Bronchial epithelial cell (primary cell): ENCODE results near the gene CYTH4. TPM values are rescaled to one million over a fixed set of nuclear protein-coding genes. Genes with fewer than 3 reads are reported as not detected.
A peak's percentile ranks its signal among the peaks of the same experiment; 100 is the strongest.

ENCODE experiments used
- DNase-seq: peaks from one replicate; pipeline ENCODE4 v3.0.0-alpha.2; 2010; ENCODE audit warnings: low read depth
- FAIRE-seq: peaks from 2 replicates; lab custom pipeline; 2011; peaks lifted over from hg19 to GRCh38; lab: Jason Lieb, UNC
- H3K27me3 ChIP-seq: 2 replicates; pipeline ENCODE4 v1.5.1; 2011; ENCODE audit warnings: low read length; ENCODE audit not compliant: control insufficient read depth, insufficient read depth
- H3K36me3 ChIP-seq: 2 replicates; pipeline ENCODE4 v1.5.1; 2011; ENCODE audit warnings: low read length; ENCODE audit not compliant: control insufficient read depth, insufficient read depth
- H3K4me3 ChIP-seq: 2 replicates; pipeline ENCODE4 v1.5.1; 2011; ENCODE audit warnings: mild to moderate bottlenecking, low read depth, low read length, control low read depth
- CTCF ChIP-seq: IDR thresholded peaks from 2 replicates; pipeline ENCODE4 v1.5.1; 2011; ENCODE audit warnings: mild to moderate bottlenecking, moderate library complexity, low read length, control low read depth, inconsistent platforms; ENCODE audit not compliant: insufficient read depth, severe bottlenecking
- total RNA-seq: library from RNA; depleted of rRNA; stranded (reverse); fragments of >200 nt; gene quantifications from 2 replicates; pipeline ENCODE4 v1.2.1, GENCODE V29; 2014

The CYTH4 gene
- total RNA-seq, 1 donor from 2014 or later: not detected

GRCh38 chr22:37237371-37238268, 44.7 kb upstream of the CYTH4 start:
- no peak for TF ChIP-seq CTCF
- peaks cover 5% of the 10 kb centered on the region for H3K36me3 ChIP-seq
- no peak overlapping the region for H3K4me3 ChIP-seq
- DNase-seq (no peak), FAIRE-seq (no peak)
- no peaks in the 10 kb centered on the region for H3K27me3 ChIP-seq

GRCh38 chr22:37239336-37240239, 42.7 kb upstream of the CYTH4 start:
- Histone ChIP-seq H3K4me3 (no peak overlapping the region), H3K36me3 (peaks cover 5% of the 10 kb centered on the region), H3K27me3 (no peaks in the 10 kb centered on the region)
- TF ChIP-seq CTCF: no peak
- DNase-seq (no peak), FAIRE-seq (no peak)

- Histone ChIP-seq H3K27me3 (no peaks in the 10 kb centered on the region), H3K36me3 (peaks cover 5% of the 10 kb centered on the region), H3K4me3 (no peak overlapping the region)
- DNase-seq (no peak), FAIRE-seq (no peak)
- TF ChIP-seq CTCF: no peak
Observed at GRCh38 chr22:37240240-37240940, 41.9 kb upstream of the CYTH4 start.

- TF ChIP-seq CTCF: no peak
- Histone ChIP-seq H3K36me3 (peaks cover 5% of the 10 kb centered on the region), H3K4me3 (no peak overlapping the region), H3K27me3 (no peaks in the 10 kb centered on the region)
- FAIRE-seq (peak; percentile 90), DNase-seq (no peak)
Observed at GRCh38 chr22:37240941-37241320, 41.4 kb upstream of the CYTH4 start.

GRCh38 chr22:37241351-37242142, 40.8 kb upstream of the CYTH4 start:
- TF ChIP-seq CTCF: no peak
- FAIRE-seq: no peak
- Histone ChIP-seq H3K27me3 (no peaks in the 10 kb centered on the region), H3K4me3 (no peak overlapping the region), H3K36me3 (peaks cover 3% of the 10 kb centered on the region)
- DNase-seq: no peak
